Fibroblast of skin of right quadriceps (primary cell): Measurements from ENCODE around the gene OXCT2.
"Not testable (repeated sequence)": the region's sequence is repeated elsewhere in the genome, so short reads cannot be mapped to it uniquely, and the experiment has no call there.

Source experiments
- DNase-seq: peaks from one replicate; pipeline ENCODE4 v3.0.0-alpha.2; 2013

Gene OXCT2

DNA sequence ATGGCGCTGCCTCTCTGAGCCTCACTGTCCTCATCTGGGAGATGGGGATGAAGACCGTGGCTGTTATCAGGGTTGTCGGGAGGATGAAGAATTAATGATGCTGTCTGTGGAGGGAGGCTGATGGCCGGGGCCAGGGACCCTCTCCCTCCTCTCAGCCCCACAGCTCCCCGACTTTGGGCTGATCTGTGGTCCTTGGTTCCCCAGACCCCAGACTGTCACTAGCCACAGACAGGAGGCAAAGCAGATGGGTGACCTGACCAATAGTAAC, 15.9 kb upstream of the OXCT2 start:
- not testable (repeated sequence) for DNase-seq

DNA sequence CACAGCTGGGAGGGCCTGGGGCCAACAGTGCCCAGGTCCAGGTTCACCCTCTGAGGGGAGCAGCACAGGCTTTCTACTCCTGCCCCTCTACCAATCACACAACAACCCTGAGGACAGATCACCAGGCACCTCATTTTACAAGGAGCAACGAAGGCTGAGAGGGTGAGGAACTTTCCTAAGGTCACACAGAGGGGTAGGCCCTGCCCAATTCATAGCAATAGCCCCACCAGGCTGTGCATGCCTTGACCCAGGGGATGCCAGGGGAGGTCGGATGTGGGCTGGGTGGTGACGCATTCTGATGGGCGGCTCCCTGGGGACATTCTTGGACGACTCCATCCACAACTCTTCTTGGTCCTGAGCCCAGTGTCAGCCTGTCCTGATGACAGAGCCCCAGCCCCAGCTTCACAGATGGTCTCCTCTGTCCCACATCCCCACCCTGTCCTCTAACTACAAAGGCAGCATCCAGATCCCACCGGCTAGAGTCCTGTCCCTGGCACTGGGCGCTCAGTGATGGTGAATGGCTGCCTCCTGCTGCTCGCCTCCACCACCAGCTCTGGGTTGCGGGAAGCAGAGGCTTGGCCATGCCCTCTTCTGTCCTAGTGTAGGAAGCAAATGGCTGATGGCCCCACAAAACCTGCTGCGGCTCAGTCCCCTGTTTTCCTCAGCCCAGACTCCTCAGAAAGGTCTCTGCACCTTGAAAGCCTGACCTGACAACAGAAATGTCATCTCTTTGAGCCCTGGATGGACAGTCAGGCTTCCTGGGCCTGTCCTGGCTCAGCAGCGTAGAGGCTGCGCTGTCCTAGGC, 15.4 kb upstream of the OXCT2 start:
- not testable (repeated sequence) for DNase-seq

DNA sequence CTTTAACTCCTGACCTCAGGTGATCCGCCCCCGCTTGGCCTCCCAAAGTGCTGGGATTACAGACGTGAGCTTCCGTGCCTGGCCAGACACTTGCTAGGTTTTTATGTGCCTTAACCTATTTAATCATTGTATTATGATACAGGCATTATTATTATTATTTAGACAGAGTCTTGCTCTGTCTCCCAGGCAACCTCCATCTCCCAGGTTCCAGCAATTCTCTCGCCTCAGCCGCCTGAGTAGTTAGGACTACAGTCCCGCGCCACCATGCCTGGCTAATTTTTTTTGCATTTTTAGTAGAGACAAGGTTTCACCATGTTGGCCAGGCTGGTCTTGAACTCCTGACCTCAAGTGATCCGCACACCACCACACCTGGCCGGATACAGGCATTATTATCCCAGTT, 11.5 kb upstream of the OXCT2 start:
- DNase-seq: not testable (repeated sequence)

DNA sequence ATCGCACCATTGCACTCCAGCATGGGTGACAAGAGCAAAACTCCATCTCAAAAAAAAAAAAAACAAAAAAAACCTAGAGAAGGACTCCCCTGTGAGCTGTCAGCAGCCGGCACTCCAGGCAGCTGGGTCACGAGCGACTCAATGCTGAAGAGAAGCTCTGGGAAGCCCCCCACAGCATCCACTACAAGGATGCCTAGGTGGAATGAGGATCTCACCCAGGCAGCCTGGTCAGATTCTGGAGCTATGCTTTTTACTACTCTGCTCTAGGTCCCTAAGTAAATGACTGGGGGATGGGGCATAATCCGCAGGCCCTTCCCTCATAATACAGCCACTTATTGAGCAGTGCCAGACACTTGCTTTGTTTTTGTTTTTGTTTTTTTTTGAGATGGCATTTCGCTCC, 11.0 kb upstream of the OXCT2 start:
- no peak for DNase-seq

DNA sequence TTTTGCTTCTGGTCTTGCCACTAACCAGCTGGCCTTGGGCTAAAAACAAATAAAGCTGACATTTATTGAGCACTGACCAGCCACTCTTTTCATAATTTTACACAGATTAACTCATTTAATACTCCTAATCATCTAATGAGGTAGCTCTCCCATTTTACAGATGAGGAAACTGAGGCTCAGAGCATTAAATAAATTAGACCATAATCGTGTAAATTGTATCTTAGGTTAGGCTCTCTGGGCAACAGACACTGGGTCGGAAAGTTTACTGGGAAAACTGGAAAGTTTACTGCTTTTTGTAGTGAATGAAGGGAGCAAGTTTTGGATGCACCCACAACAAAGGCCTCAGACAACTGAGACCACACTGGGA, 10.2 kb upstream of the OXCT2 start:
- no peak for DNase-seq

DNA sequence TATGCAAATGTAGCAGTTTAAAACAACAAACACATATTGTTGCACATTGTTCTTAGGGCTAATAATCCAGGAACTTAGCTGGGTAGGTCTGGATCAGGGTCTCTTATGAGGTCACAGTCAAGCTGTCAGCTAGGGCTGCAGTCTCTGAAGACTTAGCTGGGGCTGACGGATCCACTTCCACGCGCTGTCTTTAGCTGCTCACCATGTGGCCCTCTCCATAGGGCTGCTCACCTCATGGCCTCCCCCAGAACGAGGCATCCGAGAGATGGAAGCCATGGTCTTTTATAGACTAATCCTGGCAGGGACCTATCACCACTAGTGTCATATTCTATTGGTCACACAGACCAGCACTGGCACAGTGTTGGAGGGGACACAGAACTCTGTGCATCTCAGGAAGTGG, 8.7 kb upstream of the OXCT2 start:
- no peak for DNase-seq

DNA sequence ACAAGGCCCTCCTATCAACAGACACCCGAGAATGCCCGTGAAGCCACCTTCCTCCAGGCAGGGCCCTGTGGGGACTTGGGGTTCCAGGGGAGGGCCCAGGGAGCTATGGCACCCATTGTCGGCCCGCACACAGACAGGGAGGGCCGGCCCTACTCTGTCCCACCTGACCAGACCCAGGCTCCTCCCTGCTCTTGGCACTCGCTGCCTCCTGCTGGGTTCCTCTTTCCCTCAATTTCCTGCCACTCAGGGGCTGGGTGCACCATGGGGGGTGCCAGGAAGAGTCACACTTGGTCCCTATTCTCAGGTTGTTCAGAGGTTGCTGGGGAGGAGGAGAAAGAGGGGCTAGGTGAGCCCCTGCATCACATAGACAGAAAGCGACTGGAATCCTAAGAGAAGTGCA, 8.0 kb upstream of the OXCT2 start:
- no peak for DNase-seq

DNA sequence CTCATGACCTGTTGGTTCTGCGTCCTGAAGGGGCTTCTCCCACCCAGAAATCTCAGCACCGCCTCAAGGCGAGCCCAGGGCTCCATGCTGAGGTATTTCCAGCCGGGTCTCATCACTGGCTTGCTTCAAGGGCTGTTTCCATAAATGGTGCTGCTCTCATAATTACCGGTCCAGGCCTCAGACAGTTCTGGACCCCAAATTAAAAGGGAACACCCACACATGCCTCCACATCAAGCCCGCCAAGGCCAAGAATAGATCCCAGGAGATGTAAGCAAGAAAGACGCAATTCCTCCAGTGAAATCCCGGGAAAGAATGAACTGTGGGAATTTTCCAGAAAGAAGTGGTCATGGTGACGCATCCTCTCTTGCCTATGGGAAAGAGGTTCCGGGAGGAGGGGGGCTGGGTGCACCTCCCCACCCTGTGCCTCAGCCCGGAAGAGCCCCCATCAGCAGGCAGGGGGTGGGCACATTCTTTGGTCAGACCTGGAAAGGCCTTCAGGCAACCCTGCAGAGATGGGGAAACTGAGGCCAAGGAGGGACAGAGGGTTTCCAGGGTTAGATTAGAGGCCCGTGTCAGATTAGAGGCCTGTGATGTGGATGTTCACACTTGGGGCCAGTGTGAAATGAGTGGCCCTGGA, 7.4 kb upstream of the OXCT2 start:
- not testable (repeated sequence) for DNase-seq

DNA sequence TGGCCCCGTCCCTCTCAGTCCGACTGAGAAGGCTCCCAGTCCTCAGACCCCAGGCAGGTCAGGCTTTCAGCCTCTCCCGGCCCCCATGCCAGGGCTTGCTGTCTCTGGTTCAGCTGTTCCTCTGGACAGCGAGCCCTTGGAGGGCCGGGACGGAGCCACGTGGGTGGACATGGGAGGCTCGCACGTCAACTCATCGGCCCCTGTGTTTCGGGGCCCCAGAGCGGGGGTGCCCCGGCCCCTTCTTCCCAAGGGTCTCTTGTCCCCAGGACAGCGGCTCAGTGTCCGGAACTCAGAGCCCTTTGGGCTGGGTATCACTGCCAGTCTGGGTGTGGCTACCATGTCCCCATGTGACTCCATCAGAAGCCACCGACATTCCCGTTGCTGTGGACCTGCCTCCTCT, 6.7 kb upstream of the OXCT2 start:
- not testable (repeated sequence) for DNase-seq

DNA sequence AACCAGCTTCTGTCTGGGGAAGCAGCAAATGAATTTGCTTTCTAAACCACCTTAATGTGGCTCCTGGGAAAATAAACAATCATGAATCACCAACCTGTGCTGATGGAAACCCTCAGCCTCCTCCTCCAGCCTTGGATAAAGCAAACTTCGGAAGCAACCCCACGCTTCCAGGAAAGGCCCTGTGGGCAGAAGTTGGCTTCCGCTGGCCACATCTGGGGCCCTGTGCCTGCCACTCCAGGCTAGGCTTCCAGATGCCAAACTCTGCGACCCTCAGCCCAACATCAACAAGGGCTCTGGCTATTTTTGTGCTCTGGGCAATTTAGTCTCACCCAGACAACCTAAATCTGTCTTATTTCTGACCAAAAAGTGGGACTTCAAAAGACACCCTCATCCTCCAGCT, 6.2 kb upstream of the OXCT2 start:
- DNase-seq: no peak

DNA sequence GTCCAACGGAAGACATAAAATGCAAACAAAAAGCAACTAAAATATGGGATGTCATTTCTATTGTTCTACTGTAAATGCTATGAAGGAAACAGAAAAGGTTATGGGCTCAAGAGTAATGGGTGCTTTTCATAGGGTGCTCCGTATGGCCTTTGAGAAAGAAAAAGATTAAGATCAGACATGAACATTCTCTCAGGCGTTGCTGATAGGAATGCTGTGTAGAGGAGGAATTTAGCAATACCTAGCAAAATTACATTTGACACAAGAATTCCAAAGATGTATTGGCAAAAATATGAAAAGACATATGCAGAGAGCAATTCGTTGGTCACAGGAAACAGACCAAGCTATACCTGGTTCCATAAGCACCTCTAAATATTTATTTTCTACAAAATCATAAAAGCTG, 5.7 kb upstream of the OXCT2 start:
- DNase-seq: no peak

DNA sequence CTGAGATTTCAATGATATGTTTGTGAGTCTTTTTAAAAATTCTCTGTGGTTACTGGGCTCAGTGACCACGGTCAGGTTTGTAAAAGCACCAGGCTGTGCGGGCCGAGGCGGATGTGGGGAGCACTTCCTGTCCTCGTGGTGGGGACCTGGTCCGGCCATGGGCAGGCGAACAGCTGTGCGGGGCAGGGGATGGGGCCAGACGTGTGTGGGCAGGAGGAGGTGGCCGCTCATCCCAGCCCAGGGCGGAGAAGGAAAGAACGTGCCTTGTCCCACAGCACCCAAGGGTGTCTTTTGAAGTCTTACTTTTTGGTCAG, 5.2 kb upstream of the OXCT2 start:
- DNase-seq: no peak

DNA sequence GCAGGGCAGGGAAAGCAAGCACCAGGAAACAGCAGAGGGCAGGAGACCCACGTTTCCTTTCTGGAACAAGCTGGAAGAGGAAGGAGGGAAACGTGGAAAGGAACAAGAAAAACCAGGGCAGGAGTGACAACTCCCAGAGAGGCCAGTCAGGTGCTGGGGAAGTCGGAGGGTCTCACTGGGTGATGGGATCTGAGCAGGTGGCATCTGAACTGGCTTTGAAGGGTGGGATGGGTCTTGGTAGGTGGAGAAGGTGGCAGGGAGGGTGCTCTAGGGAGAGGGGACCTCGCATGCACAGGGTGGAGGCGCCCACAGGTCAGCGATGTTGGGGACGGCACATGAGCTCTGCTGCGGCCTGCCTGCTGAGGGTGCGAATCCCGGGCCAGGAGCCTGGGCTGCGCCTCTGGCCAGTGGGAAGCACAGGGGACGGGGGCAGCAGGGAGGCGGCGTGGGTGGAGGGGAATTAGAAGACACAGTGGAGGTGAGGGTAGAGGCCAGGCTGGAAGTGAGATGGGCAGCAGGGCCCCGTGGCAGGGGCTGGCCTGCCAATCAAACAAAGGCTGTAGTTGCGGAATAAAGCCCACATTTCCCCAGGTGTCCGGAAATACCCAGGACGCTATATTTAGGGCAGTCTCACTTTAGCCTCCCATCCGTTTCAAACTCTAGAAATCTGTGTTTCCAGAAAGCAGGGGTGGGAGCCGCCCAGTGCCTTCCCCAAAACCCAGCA, 4.7 kb upstream of the OXCT2 start:
- DNase-seq: not testable (repeated sequence)

DNA sequence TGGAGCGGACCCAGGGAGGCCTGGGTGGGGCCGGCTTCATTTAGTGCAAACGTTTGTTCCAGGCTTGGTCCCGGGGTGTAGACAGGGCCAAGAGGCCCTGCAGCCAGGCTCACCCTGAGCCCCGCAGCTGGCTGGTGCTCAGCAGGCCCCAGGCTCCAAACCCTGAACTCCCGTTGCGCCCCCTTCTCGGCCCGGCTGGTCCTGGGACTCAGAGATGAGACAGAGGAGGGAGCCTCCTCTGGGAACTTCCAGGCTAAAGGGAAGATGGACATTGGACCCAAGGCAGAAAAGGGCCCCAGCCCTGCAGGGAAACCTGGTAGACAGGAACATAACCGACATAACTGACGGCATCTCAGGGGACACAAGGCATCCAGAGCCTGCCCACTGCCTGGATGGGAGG, 4.0 kb upstream of the OXCT2 start:
- not testable (repeated sequence) for DNase-seq

DNA sequence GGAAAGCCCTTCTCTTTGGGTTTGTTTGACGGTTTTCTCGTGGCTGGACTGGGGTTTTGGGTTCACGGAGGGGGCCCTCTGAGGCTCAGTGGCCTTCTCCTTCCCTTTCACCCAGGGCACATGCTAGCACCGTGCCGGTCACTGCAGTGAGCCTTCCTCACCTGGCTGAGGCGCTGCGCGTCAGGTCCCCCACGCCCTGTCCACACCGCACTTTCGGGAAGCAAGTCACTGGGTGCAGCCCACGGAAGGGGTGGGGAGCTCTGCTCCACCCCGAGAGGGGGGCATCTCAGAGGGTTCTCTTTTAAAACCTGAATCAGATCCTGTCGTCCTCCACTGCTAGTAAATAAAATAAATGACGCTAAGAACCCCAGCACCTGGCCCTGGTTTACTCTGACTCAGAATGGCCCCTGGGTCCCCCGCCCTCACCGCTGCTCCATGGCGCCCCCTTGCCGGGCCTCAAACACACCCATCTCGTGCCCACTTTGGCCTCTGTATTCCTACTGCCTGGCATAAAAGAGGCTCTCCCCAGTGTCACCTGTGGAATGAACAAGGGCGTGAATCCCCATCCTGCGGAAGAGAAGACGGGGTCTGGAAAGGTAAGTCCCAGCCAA, 2.3 kb upstream of the OXCT2 start:
- DNase-seq: not testable (repeated sequence)

DNA sequence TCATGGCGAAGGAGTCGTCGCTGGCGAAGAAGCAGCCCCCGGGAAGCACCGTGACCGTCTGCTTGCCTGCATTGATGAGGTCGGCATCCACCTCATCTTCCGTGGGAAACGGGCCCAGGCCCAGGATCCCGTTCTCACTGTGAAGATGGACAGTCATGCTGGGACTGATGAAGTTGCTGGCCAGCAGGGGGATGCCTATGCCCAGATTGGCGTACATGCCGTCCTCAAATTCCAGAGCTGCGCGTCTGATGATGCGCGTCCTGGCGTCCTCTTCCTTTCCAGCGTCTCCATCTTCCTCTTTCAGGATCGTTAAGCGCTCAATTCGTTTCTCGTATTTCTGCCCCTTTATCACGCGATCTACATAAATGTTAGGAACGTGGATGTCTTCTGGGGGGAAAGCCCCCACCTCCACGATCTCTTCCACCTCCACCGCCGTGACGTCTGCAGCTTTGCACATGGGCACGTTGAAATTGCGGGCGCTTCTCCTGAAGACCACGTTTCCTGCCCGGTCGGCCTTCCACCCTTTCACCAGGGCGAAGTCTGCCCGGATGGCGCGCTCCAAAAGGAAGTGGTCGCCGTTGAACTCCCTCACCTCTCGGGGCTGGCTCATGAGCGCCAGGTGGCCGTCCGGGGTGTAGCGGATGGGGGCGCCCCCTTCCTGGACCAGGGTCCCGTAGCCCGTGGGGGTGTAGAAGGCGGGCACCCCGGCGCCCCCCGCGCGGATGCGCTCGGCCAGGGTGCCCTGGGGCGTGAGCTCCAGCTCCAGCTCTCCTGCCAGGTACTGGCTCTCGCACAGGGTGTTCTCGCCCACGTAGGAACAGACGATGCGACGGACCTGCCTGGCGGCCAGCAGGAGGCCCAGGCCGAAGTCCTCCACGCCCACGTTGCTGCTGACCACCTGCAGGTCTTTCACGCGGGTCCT, 787 bp downstream of the OXCT2 start:
- not testable (repeated sequence) for DNase-seq

DNA sequence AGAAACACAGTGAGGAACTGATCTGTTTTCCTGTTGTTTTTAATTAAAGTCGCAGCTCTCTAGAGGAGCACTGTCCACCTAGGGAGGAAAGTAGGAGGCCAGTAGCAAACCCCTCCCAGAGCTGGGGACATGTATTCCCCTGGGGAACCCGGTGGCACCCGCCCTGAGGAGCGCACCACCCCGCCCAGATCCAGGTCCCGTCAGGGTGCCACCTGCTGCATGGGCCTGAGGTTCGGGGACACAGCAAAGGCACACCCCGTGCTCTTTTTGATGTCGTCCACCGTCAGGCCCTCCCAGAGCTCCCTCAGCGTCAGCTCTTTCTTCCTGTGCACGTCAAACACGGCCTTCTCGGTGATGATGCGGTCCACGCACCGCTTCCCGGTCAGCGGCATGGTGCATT, 1.6 kb downstream of the OXCT2 start:
- DNase-seq: not testable (repeated sequence)

DNA sequence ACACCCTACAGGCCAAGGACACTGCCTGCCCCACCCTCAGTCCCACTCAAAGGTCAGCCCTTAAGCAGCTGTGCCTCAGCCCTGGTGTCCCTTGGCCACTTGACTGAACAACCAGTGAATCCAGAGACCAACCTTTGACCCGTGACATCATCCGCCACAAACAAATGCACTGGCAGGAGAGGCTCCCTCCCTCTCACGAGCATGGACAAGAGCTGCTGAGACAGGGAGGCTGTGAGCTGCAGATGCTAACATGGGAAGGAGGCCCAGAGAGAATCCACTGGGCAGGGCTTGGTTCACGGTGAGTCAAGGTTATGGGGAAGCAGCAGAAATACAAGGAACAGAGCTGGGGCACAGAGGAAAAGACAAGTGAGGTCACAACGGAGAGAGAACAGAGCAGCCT, 4.7 kb downstream of the OXCT2 start:
- DNase-seq: not testable (repeated sequence)

DNA sequence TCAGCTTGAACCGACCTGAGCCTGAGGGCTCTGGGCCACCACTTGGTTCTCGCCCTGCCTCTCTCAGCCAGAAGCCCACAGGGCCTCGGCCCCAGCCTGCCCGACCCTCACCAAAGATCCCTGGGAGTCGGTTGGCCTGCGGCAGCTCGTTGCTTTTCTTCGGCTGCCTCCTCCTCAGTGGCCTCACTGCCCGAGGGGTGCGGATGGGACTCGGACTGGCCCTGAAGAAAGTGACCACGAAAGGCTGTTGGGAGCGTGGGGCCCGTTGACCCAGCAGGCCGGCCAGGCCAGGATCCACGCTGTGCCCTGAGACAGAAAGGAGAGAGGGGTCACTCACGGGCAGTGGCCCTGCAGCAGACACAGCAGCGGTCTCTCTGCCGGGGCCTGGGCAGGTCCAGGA, 6.6 kb downstream of the OXCT2 start:
- DNase-seq: not testable (repeated sequence)

DNA sequence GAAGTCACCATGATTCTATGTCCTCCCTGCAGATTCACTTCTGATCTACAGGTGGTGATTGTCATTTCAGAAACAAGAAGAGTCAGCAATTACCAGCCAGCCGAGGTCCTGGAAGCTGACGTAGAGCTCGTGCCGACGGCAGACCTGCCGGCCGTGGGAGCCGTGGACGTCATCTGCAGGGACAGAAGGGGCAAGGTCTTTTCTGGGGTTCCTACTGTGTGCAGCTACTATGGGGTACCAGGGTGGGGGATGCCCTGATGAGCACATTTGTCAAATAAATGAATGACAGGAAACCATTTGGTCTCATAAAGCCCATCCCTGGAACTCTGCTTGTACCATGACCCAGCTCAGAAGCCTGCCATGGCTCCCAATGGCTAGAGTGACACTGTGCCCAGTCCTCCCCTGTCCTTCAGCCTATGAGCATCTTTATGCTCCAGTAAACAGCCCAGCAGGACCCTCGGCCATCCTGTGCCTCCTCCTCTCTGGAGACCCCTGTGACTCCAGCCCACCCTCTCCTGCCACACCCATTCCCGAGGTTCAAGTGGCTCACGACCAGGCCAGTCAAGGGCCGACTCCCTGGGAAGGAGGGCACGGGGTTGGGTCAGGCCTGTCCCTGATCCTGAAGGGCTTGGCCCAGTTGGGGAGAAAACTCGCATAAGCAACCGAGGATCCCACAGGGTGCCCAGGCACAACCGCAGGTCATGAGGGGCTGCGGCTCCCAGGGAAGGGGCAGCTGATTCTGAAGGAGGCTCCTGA, 7.4 kb downstream of the OXCT2 start:
- DNase-seq: not testable (repeated sequence)

DNA sequence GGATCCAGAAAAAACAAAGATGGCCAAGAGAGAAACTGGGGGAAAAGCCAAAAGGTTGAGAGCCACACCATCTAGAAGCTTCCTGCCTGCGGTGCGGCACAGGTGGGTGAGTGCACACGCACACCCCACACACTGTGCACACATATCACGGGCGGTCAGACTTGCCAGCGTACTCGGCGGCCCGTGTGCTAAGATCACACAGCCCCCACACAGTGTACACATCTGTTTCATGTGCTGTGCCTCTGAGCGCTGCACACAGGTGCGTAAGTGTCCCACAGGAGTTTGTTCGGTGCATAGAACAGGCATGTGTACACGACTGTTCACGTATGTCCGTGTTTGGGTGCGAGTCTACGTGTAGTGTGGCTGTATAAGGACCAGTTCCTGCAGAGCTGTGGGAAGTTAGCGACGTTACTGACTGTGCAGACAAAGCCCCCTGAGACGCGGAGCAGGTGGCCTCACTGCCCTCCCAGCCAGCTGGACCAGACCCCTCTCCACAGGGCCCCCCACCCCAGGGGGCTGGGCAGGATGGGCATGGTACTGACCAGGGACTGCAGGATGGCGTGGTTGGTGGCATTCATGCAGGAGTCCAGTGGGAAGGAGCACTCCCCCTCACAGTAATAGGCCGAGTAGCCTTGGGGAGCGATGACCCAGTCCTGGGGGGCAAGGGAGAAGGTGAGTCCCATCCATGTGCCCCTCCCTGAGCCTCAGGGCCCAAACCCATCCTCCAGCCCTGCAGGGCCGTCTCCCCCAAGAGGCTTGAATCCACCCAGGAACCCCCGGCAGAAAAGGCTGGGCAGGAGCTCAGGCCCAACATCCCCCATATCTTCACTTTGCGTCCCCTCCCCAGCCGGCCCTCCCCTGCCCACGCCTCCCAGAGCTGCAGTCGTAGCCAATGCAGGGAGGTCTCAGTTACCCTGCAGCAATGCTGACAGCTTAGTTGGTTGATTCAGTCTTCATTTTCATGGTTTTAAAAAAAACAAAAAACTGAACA, 8.3 kb downstream of the OXCT2 start:
- no peak for DNase-seq
